HepG2 (cell line): ENCODE data around the gene QSOX1. TPM values are rescaled to one million over a fixed set of nuclear protein-coding genes. Genes with fewer than 3 reads are reported as not detected.

ENCODE experiments used
- ATF7 ChIP-seq, 2 experiments: fragments of 450-650 bp in 1 of 2; sonication (generic) in 1 of 2; formaldehyde crosslinking in 1 of 2; IDR thresholded peaks; 2 replicates each; pipeline versions ENCODE4 v1.4.0 to v1.6.1; 2016 to 2020; ENCODE audit warnings: antibody characterized with exemption in 1 of 2, mild to moderate bottlenecking in 1 of 2, missing genetic modification reagents in 1 of 2
- BCLAF1 ChIP-seq: fragments of 450-650 bp; IDR thresholded peaks from 2 replicates; pipeline ENCODE4 v1.6.1; 2017; ENCODE audit warnings: mild to moderate bottlenecking
- DMTF1 ChIP-seq: sonication (generic); formaldehyde crosslinking; IDR thresholded peaks from 2 replicates; pipeline ENCODE4 v1.4.0; 2020; ENCODE audit warnings: mild to moderate bottlenecking, missing genetic modification reagents
- E2F5 ChIP-seq: sonication (generic); formaldehyde crosslinking; conservative IDR thresholded peaks from 2 replicates; pipeline ENCODE4 v1.4.0; 2020; ENCODE audit warnings: missing genetic modification reagents
- FOXK2 ChIP-seq: fragments of 450-650 bp; IDR thresholded peaks from 2 replicates; pipeline ENCODE4 v1.6.1; 2016
- GATA4 ChIP-seq: sonication (generic); IDR thresholded peaks from 2 replicates; pipeline ENCODE4 v1.6.1; 2016; ENCODE audit warnings: antibody characterized with exemption, low read depth, borderline replicate concordance
- HES4 ChIP-seq: sonication (generic); formaldehyde crosslinking; IDR thresholded peaks from 2 replicates; pipeline ENCODE4 v1.9.0; 2021; ENCODE audit warnings: mild to moderate bottlenecking, missing genetic modification reagents, borderline replicate concordance
- IKZF5 ChIP-seq: IDR thresholded peaks from 2 replicates; pipeline ENCODE4 v1.6.1; 2018; ENCODE audit warnings: missing genetic modification reagents, mild to moderate bottlenecking, missing compliant biosample characterization
- KLF16 ChIP-seq, 2 experiments: sonication (generic) in 1 of 2; formaldehyde crosslinking in 1 of 2; IDR thresholded peaks; 2 replicates each; pipeline versions ENCODE4 v1.6.1 to v1.8.0; 2016 to 2023; ENCODE audit warnings: missing genetic modification reagents in 2 of 2, missing compliant biosample characterization in 1 of 2
- RNF2 ChIP-seq: fragments of 450-650 bp; conservative IDR thresholded peaks from 2 replicates; pipeline ENCODE4 v1.6.1; 2016; ENCODE audit warnings: low read depth
- RXRB ChIP-seq: IDR thresholded peaks from 2 replicates; pipeline ENCODE4 v1.6.1; 2016; ENCODE audit warnings: borderline replicate concordance, missing genetic modification reagents, missing compliant biosample characterization
- SALL2 ChIP-seq: sonication (generic); formaldehyde crosslinking; IDR thresholded peaks from 2 replicates; pipeline ENCODE4 v1.8.1; 2023; ENCODE audit warnings: mild to moderate bottlenecking, missing genetic modification reagents, inconsistent platforms
- SIX1 ChIP-seq: sonication (generic); formaldehyde crosslinking; IDR thresholded peaks from 2 replicates; pipeline ENCODE4 v1.4.0; 2020; ENCODE audit warnings: missing genetic modification reagents, borderline replicate concordance
- ZBTB14 ChIP-seq: sonication (generic); formaldehyde crosslinking; IDR thresholded peaks from 2 replicates; pipeline ENCODE4 v1.4.0; 2020; ENCODE audit warnings: missing genetic modification reagents
- ZBTB7B ChIP-seq: sonication (generic); formaldehyde crosslinking; IDR thresholded peaks from 2 replicates; pipeline ENCODE4 v1.4.0; 2020; ENCODE audit warnings: missing genetic modification reagents
- ZC3H4 ChIP-seq: sonication (generic); formaldehyde crosslinking; IDR thresholded peaks from 2 replicates; pipeline ENCODE4 v1.4.0; 2020; ENCODE audit warnings: missing genetic modification reagents, borderline replicate concordance
- ZFP37 ChIP-seq: sonication (generic); formaldehyde crosslinking; IDR thresholded peaks from 2 replicates; pipeline ENCODE4 v1.4.0; 2020; ENCODE audit warnings: missing genetic modification reagents, borderline replicate concordance
- ZNF3 ChIP-seq: IDR thresholded peaks from 2 replicates; pipeline ENCODE4 v1.7.0; 2017; ENCODE audit warnings: inconsistent platforms
- ZNF510 ChIP-seq: sonication (generic); formaldehyde crosslinking; IDR thresholded peaks from 2 replicates; pipeline ENCODE4 v1.4.0; 2020; ENCODE audit warnings: low read depth, mild to moderate bottlenecking, missing genetic modification reagents
- ZUFSP ChIP-seq: sonication (generic); formaldehyde crosslinking; IDR thresholded peaks from 2 replicates; pipeline ENCODE4 v1.9.0; 2021; ENCODE audit warnings: missing genetic modification reagents, mild to moderate bottlenecking, borderline replicate concordance
- polyA plus RNA-seq, 8 experiments: library from polyadenylated mRNA; depleted of rRNA in 3 of 8; stranded (reverse) in 7 of 8; unstranded in 1 of 8; fragments of >200 nt; fragmentation: Illumina TruSeq in 4 of 8; extraction: Trizol in 4 of 8; gene quantifications; 2 replicates each; pipeline versions ENCODE4 v1.2.1 to v1.2.3, GENCODE V29; 2011 to 2016; ENCODE audit warnings: low read depth in 4 of 8, missing spikeins in 1 of 8, mixed read lengths in 1 of 8; ENCODE audit not compliant: insufficient read depth in 1 of 8
- total RNA-seq, 5 experiments: library from RNA; depleted of rRNA; stranded (reverse); fragments of >200 nt; fragmentation: Illumina TruSeq; extraction: Trizol; gene quantifications; 2 replicates each; pipeline ENCODE4 v1.2.3, GENCODE V29; 2016; ENCODE audit warnings: low read depth in 1 of 5

QSOX1 gene
- total and polyA plus RNA-seq, 2 of the 13 experiments (the other 11 are each of a cell fraction or from before 2014, with no cell fraction given): 6.8 to 40.2 TPM

GRCh38 chr1:180157576-180158057 lies 2.9 kb downstream of the QSOX1 start (continued):
- TF ChIP-seq RNF2: no peak
- peak; percentile 78; the same call in 1 of the 2 replicates for TF ChIP-seq RXRB (CRISPR knock-in tag)
- no peak for TF ChIP-seq ZUFSP (CRISPR knock-in tag)
- TF ChIP-seq ZFP37 (CRISPR knock-in tag): no peak
- TF ChIP-seq IKZF5 (CRISPR knock-in tag): no peak; the same call in none of the 2 replicates
- no peak for TF ChIP-seq BCLAF1
- TF ChIP-seq SALL2 (CRISPR knock-in tag): no peak
- no peak for TF ChIP-seq ZBTB14
- TF ChIP-seq ZBTB7B (CRISPR knock-in tag): no peak
- TF ChIP-seq ZNF3 (CRISPR knock-in tag): no peak
- peak; percentile 98 for TF ChIP-seq GATA4
- TF ChIP-seq KLF16 (CRISPR knock-in tag; IDR thresholded peaks at IDR 0.05): 0 out of 4 replicates have a peak, but pooled peaks of 1 of the 2 experiments have one; percentile 68
- peak; percentile 67; the same call in 1 of the 2 replicates for TF ChIP-seq SIX1 (CRISPR knock-in tag)
- TF ChIP-seq DMTF1 (CRISPR knock-in tag): no peak
- TF ChIP-seq HES4 (CRISPR knock-in tag): no peak
- TF ChIP-seq FOXK2: no peak
- no peak for TF ChIP-seq ZC3H4 (CRISPR knock-in tag)
- no peak for TF ChIP-seq ATF7 (IDR thresholded peaks at IDR 0.05)
- no peak for TF ChIP-seq ATF7 (CRISPR knock-in tag; IDR thresholded peaks at IDR 0.05)
- no peak for TF ChIP-seq E2F5 (CRISPR knock-in tag)
- TF ChIP-seq ZNF510: 0 out of 2 replicates have a peak, but pooled peaks have one; percentile 58
